Measurements from ENCODE around the gene MDFI.

The MDFI gene

GRCh38 chr6:41663568-41663967 is 25.3 kb downstream of the MDFI start:
- no peak overlapping the region for H3K4me3 ChIP-seq (ENCODE audit: control insufficient read depth, low read depth, low read length)
- TF ChIP-seq, protein P1, sequence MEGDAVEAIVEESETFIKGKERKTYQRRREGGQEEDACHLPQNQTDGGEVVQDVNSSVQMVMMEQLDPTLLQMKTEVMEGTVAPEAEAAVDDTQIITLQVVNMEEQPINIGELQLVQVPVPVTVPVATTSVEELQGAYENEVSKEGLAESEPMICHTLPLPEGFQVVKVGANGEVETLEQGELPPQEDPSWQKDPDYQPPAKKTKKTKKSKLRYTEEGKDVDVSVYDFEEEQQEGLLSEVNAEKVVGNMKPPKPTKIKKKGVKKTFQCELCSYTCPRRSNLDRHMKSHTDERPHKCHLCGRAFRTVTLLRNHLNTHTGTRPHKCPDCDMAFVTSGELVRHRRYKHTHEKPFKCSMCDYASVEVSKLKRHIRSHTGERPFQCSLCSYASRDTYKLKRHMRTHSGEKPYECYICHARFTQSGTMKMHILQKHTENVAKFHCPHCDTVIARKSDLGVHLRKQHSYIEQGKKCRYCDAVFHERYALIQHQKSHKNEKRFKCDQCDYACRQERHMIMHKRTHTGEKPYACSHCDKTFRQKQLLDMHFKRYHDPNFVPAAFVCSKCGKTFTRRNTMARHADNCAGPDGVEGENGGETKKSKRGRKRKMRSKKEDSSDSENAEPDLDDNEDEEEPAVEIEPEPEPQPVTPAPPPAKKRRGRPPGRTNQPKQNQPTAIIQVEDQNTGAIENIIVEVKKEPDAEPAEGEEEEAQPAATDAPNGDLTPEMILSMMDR (IDR thresholded peaks at IDR 0.05; ENCODE audit: control insufficient read depth, insufficient read depth, low read depth, low read length, missing control alignments) = no peak
- DNase-seq (ENCODE audit: low read depth) = no peak

- no peak overlapping the region for H3K4me3 ChIP-seq (ENCODE audit: control insufficient read depth, low read depth, low read length)
- no peak for DNase-seq (ENCODE audit: low read depth)
- TF ChIP-seq, protein P1 (IDR thresholded peaks at IDR 0.05; ENCODE audit: control insufficient read depth, insufficient read depth, low read depth, low read length, missing control alignments) = no peak
These were observed 26.0 kb downstream of the MDFI start for GRCh38 chr6:41664271-41664670.

DNA sequence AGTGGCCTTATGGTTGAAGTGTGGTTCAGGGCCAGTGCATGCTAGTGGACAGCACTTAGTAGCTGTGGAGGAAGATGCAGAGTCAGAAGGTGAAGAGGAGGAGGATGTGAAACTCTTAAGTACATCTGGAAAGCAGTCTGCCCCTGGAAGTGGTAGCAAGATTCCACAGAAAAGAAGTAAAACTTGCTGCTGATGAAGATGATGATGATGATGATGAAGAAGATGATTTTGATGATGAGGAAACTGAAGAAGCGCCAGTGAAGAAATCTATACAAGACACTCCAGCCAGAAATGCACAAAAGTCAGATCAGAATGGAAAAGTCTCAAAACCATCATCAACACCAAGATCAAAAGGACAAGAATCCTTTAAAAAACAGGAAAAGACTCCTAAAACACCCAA is 28.9 kb downstream of the MDFI start:
- DNase-seq (ENCODE audit: low read depth) = no peak
- TF ChIP-seq, protein P1 (IDR thresholded peaks at IDR 0.05; ENCODE audit: control insufficient read depth, insufficient read depth, low read depth, low read length, missing control alignments) = no peak

GRCh38 chr6:41668968-41669367 is 30.7 kb downstream of the MDFI start:
- no peak for DNase-seq (ENCODE audit: low read depth)
- TF ChIP-seq, protein P1 (IDR thresholded peaks at IDR 0.05; ENCODE audit: control insufficient read depth, insufficient read depth, low read depth, low read length, missing control alignments) = no peak
- H3K4me3 ChIP-seq (ENCODE audit: control insufficient read depth, low read depth, low read length) = no peak overlapping the region

More for the DNA sequence above, 28.9 kb downstream of the MDFI start:
- no peak overlapping the region for H3K4me3 ChIP-seq (ENCODE audit: control insufficient read depth, low read depth, low read length)

- DNase-seq (ENCODE audit: low read depth) = no peak
- no peak overlapping the region for H3K4me3 ChIP-seq (ENCODE audit: control insufficient read depth, low read depth, low read length)
- TF ChIP-seq, protein P1 (IDR thresholded peaks at IDR 0.05; ENCODE audit: control insufficient read depth, insufficient read depth, low read depth, low read length, missing control alignments) = no peak
These were observed 32.6 kb downstream of the MDFI start for GRCh38 chr6:41670703-41671360.

GRCh38 chr6:41671376-41671775 is 33.1 kb downstream of the MDFI start:
- no peak for DNase-seq (ENCODE audit: low read depth)
- no peak overlapping the region for H3K4me3 ChIP-seq (ENCODE audit: control insufficient read depth, low read depth, low read length)
- TF ChIP-seq, protein P1 (IDR thresholded peaks at IDR 0.05; ENCODE audit: control insufficient read depth, insufficient read depth, low read depth, low read length, missing control alignments) = no peak

Data from AG09309 (cell line).